ENCODE measurements around the gene EFNA1.

The EFNA1 gene

GRCh38 chr1:155082301-155083051, 45.2 kb upstream of the EFNA1 start:
- H3K4me1 ChIP-seq (ENCODE audit: insufficient read depth, low read length, severe bottlenecking): peaks cover 63% of the 10 kb centered on the region
- H2AFZ ChIP-seq (ENCODE audit: low read length): no peak overlapping the region
- TF ChIP-seq CTCF (IDR thresholded peaks at IDR 0.05; ENCODE audit: low read length) (no peak), EZH2 (IDR thresholded peaks at IDR 0.05; ENCODE audit: borderline replicate concordance, low read length) (no peak)
- H4K20me1 ChIP-seq (ENCODE audit: insufficient read depth, low read length): no peaks in the 10 kb centered on the region
- no peaks in the 10 kb centered on the region for H3K9me2 ChIP-seq (ENCODE audit: low read depth, low read length)
- H3K9me3 ChIP-seq (ENCODE audit: low read length): no peaks in the 10 kb centered on the region
- peak overlapping the region; percentile 59 for H3K4me2 ChIP-seq (ENCODE audit: low read length)
- H3K36me3 ChIP-seq (ENCODE audit: insufficient read depth, low read length): no peaks in the 10 kb centered on the region
- H3K79me2 ChIP-seq (ENCODE audit: insufficient read depth, low read length): no peaks in the 10 kb centered on the region
- H3K4me3 ChIP-seq (ENCODE audit: low read depth, low read length, poor library complexity, severe bottlenecking): peak overlapping the region; percentile 52
- no peak overlapping the region; the same call in 1 of the 2 replicates for H3K9ac ChIP-seq (ENCODE audit: low read length)
- no peak overlapping the region for H3K27ac ChIP-seq (ENCODE audit: low read depth, low read length, poor library complexity, severe bottlenecking)
- H3F3A ChIP-seq (ENCODE audit: insufficient read depth, low read length): no peaks in the 10 kb centered on the region
- peaks cover 6% of the 10 kb centered on the region; the same call in 1 of the 2 replicates for H3K27me3 ChIP-seq (ENCODE audit: insufficient read depth, low read length)

GRCh38 chr1:155083052-155083541, 44.6 kb upstream of the EFNA1 start:
- Histone ChIP-seq H3K4me3 (ENCODE audit: low read depth, low read length, poor library complexity, severe bottlenecking) (no peak overlapping the region), H2AFZ (ENCODE audit: low read length) (no peak overlapping the region), H3K4me1 (ENCODE audit: insufficient read depth, low read length, severe bottlenecking) (peaks cover 63% of the 10 kb centered on the region)

More at GRCh38 chr1:155083052-155083541, 44.6 kb upstream of the EFNA1 start:
- Histone ChIP-seq H3K4me2 (ENCODE audit: low read length) (peak overlapping the region; percentile 59; the same call in 1 of the 2 replicates), H3K36me3 (ENCODE audit: insufficient read depth, low read length) (no peaks in the 10 kb centered on the region), H4K20me1 (ENCODE audit: insufficient read depth, low read length) (no peaks in the 10 kb centered on the region), H3K9ac (ENCODE audit: low read length) (no peak overlapping the region), H3K9me3 (ENCODE audit: low read length) (no peaks in the 10 kb centered on the region), H3F3A (ENCODE audit: insufficient read depth, low read length) (no peaks in the 10 kb centered on the region), H3K27me3 (ENCODE audit: insufficient read depth, low read length) (peaks cover 6% of the 10 kb centered on the region; the same call in 1 of the 2 replicates), H3K9me2 (ENCODE audit: low read depth, low read length) (no peaks in the 10 kb centered on the region), H3K79me2 (ENCODE audit: insufficient read depth, low read length) (no peaks in the 10 kb centered on the region), H3K27ac (ENCODE audit: low read depth, low read length, poor library complexity, severe bottlenecking) (no peak overlapping the region)
- TF ChIP-seq CTCF (IDR thresholded peaks at IDR 0.05; ENCODE audit: low read length) (no peak), EZH2 (IDR thresholded peaks at IDR 0.05; ENCODE audit: borderline replicate concordance, low read length) (no peak)
